22Rv1 (cell line): ENCODE results near the gene BEGAIN.
A peak's percentile ranks its signal among the peaks of the same experiment; 100 is the strongest.

ENCODE experiments used
- H3K27ac ChIP-seq: fragments of 450-650 bp; 2 replicates; pipeline ENCODE4 v1.5.1; 2017
- CTCF ChIP-seq: fragments of 450-650 bp; IDR thresholded peaks from 2 replicates; pipeline ENCODE4 v1.5.1; 2017; ENCODE audit warnings: mild to moderate bottlenecking
- ZFX ChIP-seq: fragments of 450-650 bp; IDR thresholded peaks from 2 replicates; pipeline ENCODE4 v1.6.1; 2017; ENCODE audit warnings: antibody characterized with exemption, borderline replicate concordance

Gene BEGAIN

GRCh38 chr14:100540926-100541620 lies 46.1 kb downstream of the BEGAIN start:
- H3K27ac ChIP-seq: no peak overlapping the region
- no peak for TF ChIP-seq ZFX
- TF ChIP-seq CTCF: no peak

GRCh38 chr14:100540141-100540925 lies 46.9 kb downstream of the BEGAIN start:
- TF ChIP-seq CTCF (peak; percentile 80), ZFX (no peak)
- H3K27ac ChIP-seq: no peak overlapping the region

GRCh38 chr14:100539766-100540140 lies 47.5 kb downstream of the BEGAIN start:
- H3K27ac ChIP-seq: no peak overlapping the region
- TF ChIP-seq ZFX: no peak
- no peak for TF ChIP-seq CTCF

GRCh38 chr14:100539003-100539660 lies 48.1 kb downstream of the BEGAIN start:
- H3K27ac ChIP-seq: no peak overlapping the region
- TF ChIP-seq CTCF: no peak
- TF ChIP-seq ZFX: no peak

GRCh38 chr14:100538351-100539002 lies 48.7 kb downstream of the BEGAIN start:
- no peak for TF ChIP-seq CTCF
- TF ChIP-seq ZFX: no peak
- no peak overlapping the region for H3K27ac ChIP-seq

- TF ChIP-seq ZFX (no peak), CTCF (no peak)
- no peak overlapping the region for H3K27ac ChIP-seq
Measured at GRCh38 chr14:100537446-100538350, 49.5 kb downstream of the BEGAIN start.
